IPS-20b (cell line): ENCODE data around the gene VPS8.

Experiments used
- H3K27ac ChIP-seq: one replicate; pipeline ENCODE4 v1.5.1; 2013; ENCODE audit warnings: low read length
- H3K27me3 ChIP-seq: 2 replicates; pipeline ENCODE4 v1.6.1; 2013; ENCODE audit warnings: mild to moderate bottlenecking, low read length, inconsistent platforms; ENCODE audit not compliant: insufficient read depth
- H3K36me3 ChIP-seq: 2 replicates; pipeline ENCODE4 v1.6.1; 2013; ENCODE audit warnings: low read depth, mild to moderate bottlenecking, inconsistent platforms, low read length, moderate library complexity; ENCODE audit not compliant: insufficient read depth
- H3K4me1 ChIP-seq: 2 replicates; pipeline ENCODE4 v1.6.1; 2013; ENCODE audit warnings: mild to moderate bottlenecking, control low read depth, inconsistent platforms, low read length, moderate library complexity; ENCODE audit not compliant: insufficient read depth
- H3K4me3 ChIP-seq: 2 replicates; pipeline ENCODE4 v1.5.1; 2013; ENCODE audit warnings: mild to moderate bottlenecking, low read length, inconsistent platforms
- H3K9ac ChIP-seq: 2 replicates; pipeline ENCODE4 v1.6.1; 2013; ENCODE audit warnings: low read depth, mild to moderate bottlenecking, inconsistent platforms, low read length, moderate library complexity
- H3K9me3 ChIP-seq: 2 replicates; pipeline ENCODE4 v1.6.1; 2013; ENCODE audit warnings: mild to moderate bottlenecking, low read depth, low read length, inconsistent platforms; ENCODE audit not compliant: insufficient read depth

The VPS8 gene

GRCh38 chr3:185067173-185067572, 255.2 kb downstream of the VPS8 start:
- Histone ChIP-seq H3K27ac (no peak overlapping the region), H3K27me3 (no peaks in the 10 kb centered on the region), H3K36me3 (no peaks in the 10 kb centered on the region), H3K4me1 (peaks cover 5% of the 10 kb centered on the region; the same call in 1 of the 2 replicates), H3K4me3 (no peak overlapping the region), H3K9ac (no peak overlapping the region), H3K9me3 (no peaks in the 10 kb centered on the region; the same call in 1 of the 2 replicates)

- Histone ChIP-seq H3K36me3 (no peaks in the 10 kb centered on the region), H3K9me3 (no peaks in the 10 kb centered on the region), H3K4me3 (no peak overlapping the region), H3K27me3 (no peaks in the 10 kb centered on the region), H3K27ac (no peak overlapping the region), H3K4me1 (peaks cover 5% of the 10 kb centered on the region; the same call in 1 of the 2 replicates), H3K9ac (no peak overlapping the region)
Measured at GRCh38 chr3:185069037-185070030, 257.4 kb downstream of the VPS8 start.

DNA sequence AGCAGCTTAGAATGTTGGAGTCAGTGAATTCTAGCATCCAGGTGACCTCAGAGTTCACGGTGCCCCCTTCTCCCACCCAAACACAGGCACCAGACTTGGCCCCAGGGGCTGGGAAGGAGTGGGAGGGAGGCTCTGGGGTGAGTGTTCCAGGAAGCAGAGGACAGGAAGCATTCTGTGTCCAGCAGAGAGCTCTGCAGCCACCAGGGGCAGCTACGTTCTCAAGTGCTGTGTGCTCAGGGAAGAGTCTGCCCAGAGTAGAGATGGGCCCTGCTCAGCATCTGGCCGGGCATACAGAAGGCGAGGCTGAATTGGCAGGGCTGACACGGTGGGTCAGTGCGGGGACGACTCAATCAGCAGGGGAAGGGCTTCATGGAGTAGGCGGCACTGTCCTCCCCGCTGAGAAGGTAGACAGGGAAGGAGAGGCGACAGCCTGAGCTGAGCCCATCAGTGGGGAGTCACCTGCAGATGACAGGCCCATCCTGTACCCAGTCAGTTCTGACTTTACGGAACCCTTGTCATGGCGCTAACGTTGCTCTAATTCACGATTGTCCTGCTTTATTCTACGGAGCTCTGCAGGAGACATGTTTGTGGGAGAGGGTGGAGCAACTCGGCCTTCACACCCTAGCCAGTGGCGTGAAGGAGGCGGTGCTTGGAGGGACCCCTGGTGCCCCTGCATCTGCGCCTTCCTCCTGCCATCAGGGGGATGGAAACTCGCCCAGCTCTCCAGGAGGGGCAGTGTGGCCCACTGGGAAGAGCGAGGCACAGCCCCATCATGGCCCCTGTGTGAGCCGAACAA, 258.7 kb downstream of the VPS8 start:
- H3K4me1 ChIP-seq: peaks cover 5% of the 10 kb centered on the region; the same call in 1 of the 2 replicates
- H3K27me3 ChIP-seq: no peaks in the 10 kb centered on the region
- no peaks in the 10 kb centered on the region for H3K36me3 ChIP-seq
- no peaks in the 10 kb centered on the region for H3K9me3 ChIP-seq
- no peak overlapping the region for H3K9ac ChIP-seq
- no peak overlapping the region for H3K27ac ChIP-seq
- no peak overlapping the region for H3K4me3 ChIP-seq

DNA sequence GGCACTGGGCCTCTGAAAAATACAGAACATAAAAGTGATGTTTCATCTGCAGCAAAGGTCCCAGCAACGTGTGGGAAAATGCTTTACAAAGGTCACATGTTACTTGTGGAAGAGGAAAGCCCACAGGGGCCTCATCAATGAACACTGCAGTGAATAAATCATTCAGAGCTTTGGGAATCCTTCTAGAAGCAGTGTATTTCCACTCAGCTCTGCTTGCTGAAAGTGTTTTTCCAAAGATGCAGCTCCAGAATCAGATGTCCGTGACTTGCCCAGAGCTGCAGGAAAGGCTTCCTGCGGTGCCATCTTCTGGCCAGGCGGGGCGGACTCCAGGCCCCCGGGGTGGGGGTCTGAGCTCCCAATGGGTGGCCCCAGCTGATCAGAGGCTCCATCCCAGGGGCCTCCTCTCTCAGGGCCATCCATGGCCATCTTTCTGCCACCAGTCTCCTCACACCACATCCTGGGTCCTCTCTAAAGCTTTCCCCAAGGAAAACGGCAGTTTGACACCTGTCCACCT, 259.4 kb downstream of the VPS8 start:
- Histone ChIP-seq H3K4me1 (peaks cover 5% of the 10 kb centered on the region; the same call in 1 of the 2 replicates), H3K4me3 (no peak overlapping the region), H3K27me3 (no peaks in the 10 kb centered on the region), H3K27ac (no peak overlapping the region), H3K9me3 (no peaks in the 10 kb centered on the region), H3K9ac (no peak overlapping the region), H3K36me3 (no peaks in the 10 kb centered on the region)

DNA sequence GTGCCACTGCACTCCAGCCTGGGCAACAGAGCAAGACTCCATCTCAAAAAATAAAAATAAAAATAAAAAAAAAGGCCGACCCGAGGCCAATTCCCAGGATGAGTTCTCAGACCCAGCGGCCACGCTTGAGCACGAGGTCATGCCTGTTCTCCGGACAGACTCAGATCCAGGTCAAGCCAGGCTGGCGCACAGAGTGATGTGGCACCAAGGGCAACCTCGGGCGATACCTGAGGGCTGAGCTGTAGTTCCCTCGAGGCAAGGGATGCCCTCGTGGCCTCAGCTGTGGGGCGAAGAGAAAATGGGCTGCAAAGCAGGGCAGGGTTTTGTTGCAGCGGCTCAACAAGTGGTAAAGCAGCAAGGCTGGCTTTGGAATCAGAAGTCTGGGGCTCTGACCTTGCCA, 263.6 kb downstream of the VPS8 start:
- no peaks in the 10 kb centered on the region for H3K4me1 ChIP-seq
- no peak overlapping the region for H3K9ac ChIP-seq
- H3K27ac ChIP-seq: no peak overlapping the region
- H3K27me3 ChIP-seq: no peaks in the 10 kb centered on the region
- H3K4me3 ChIP-seq: no peak overlapping the region
- no peaks in the 10 kb centered on the region for H3K9me3 ChIP-seq
- no peaks in the 10 kb centered on the region for H3K36me3 ChIP-seq

DNA sequence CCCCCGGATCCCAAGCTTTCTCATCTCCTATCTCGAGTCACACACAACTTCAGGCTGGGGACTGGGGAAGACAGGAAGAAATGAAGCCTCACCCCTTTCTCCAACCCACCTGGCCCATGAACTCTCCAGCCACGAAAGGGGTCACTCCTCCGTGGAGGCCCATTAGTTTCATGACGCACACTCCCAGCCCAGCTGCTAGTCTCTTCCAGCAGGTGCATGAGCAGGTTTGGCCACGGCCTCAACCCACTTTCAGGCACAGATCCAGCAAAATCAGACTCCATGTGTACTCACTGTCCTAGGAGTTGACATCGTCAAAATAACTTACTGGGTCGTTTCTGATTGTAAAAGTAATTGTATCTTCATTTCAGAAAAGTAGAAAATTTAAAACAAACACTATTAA, 264.3 kb downstream of the VPS8 start:
- Histone ChIP-seq H3K27ac (no peak overlapping the region), H3K36me3 (no peaks in the 10 kb centered on the region), H3K4me3 (no peak overlapping the region), H3K9me3 (no peaks in the 10 kb centered on the region), H3K9ac (no peak overlapping the region), H3K27me3 (no peaks in the 10 kb centered on the region), H3K4me1 (no peaks in the 10 kb centered on the region)

- H3K4me3 ChIP-seq: no peak overlapping the region
Measured at GRCh38 chr3:185079625-185080024, 267.7 kb downstream of the VPS8 start.

DNA sequence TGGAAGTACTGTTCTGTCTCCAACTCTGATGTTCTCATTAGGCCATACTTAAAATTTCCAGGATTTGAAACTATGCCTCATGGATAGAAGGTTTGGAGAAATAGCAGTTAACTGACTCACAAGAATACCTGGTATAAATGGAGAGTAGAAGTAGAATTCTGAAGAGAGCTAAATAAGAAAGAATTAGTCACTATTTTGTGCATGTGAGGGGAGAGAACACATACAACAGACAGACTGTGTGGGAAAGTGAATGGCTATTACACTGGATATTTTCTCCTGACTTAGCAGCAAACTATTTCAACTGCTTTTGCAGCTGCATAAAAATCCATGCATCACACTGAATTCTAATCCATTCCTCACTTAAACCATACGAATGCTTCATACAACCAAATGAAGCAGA, 269.6 kb downstream of the VPS8 start:
- Histone ChIP-seq H3K4me1 (peaks cover 3% of the 10 kb centered on the region; the same call in 1 of the 2 replicates), H3K4me3 (no peak overlapping the region), H3K36me3 (no peaks in the 10 kb centered on the region), H3K27me3 (no peaks in the 10 kb centered on the region), H3K27ac (no peak overlapping the region), H3K9ac (no peak overlapping the region), H3K9me3 (no peaks in the 10 kb centered on the region)

More at GRCh38 chr3:185079625-185080024, 267.7 kb downstream of the VPS8 start:
- Histone ChIP-seq H3K9me3 (no peaks in the 10 kb centered on the region), H3K27ac (no peak overlapping the region), H3K36me3 (no peaks in the 10 kb centered on the region), H3K9ac (no peak overlapping the region), H3K27me3 (no peaks in the 10 kb centered on the region), H3K4me1 (no peaks in the 10 kb centered on the region)

DNA sequence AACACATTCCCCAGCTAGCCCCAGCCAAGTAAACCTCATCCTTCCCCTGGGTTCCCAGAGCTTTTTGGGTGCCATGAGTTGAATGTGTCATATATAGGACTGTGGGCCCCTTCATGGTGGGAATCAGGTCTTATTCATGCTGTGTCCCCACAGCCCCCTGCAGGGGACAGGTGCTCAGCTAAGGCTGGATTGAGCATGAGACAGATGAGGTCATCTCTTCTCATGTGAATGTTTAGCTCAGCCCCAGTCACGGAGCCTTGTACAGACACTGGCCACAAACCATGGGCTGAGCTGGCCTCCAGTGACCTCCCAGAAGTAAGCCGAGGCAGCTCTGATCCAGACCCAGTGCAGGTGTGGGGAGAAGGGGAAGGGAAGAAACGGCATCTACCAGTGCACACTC, 270.2 kb downstream of the VPS8 start:
- Histone ChIP-seq H3K4me3 (no peak overlapping the region), H3K9ac (no peak overlapping the region), H3K27me3 (no peaks in the 10 kb centered on the region), H3K9me3 (no peaks in the 10 kb centered on the region), H3K36me3 (no peaks in the 10 kb centered on the region), H3K4me1 (peaks cover 3% of the 10 kb centered on the region; the same call in 1 of the 2 replicates), H3K27ac (no peak overlapping the region)

- H3K4me3 ChIP-seq: no peak overlapping the region
- H3K27ac ChIP-seq: no peak overlapping the region
- no peaks in the 10 kb centered on the region for H3K27me3 ChIP-seq
- no peaks in the 10 kb centered on the region for H3K9me3 ChIP-seq
- H3K4me1 ChIP-seq: peaks cover 3% of the 10 kb centered on the region; the same call in 1 of the 2 replicates
- H3K9ac ChIP-seq: no peak overlapping the region
- no peaks in the 10 kb centered on the region for H3K36me3 ChIP-seq
Measured at GRCh38 chr3:185082829-185083228, 270.9 kb downstream of the VPS8 start.

DNA sequence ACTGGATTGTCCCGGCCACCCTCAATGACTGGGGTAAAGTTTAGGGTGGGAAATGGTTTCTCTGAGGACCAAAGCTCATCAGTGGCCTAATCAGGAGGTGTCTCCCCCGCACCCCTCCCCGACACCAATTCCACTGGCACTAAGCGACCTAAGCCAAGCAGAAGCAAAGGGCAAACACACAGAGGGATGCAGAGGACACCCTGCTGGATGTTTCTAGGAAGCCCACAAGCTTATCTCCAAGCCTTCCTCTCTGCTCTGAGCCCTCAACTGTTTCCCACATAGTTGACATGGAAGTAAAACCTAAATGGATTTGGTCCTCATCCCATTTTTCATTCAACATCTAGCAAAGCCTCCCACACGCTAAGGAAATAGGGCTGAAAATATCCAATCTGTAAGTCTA, 272.4 kb downstream of the VPS8 start:
- Histone ChIP-seq H3K4me3 (no peak overlapping the region), H3K4me1 (peaks cover 3% of the 10 kb centered on the region; the same call in 1 of the 2 replicates), H3K9me3 (no peaks in the 10 kb centered on the region), H3K27ac (no peak overlapping the region), H3K36me3 (no peaks in the 10 kb centered on the region), H3K27me3 (no peaks in the 10 kb centered on the region), H3K9ac (no peak overlapping the region)
